DOHH2 (cell line): Measurements from ENCODE around the gene OTOF.

Source experiments
- H3F3A ChIP-seq: fragments of 200-600 bp; sonication (generic), shearing (Covaris generic); 2 replicates; pipeline ENCODE4 v1.6.0; 2016; ENCODE audit warnings: antibody characterized with exemption, mild to moderate bottlenecking; ENCODE audit not compliant: control insufficient read depth, insufficient read depth
- H3K27ac ChIP-seq: fragments of 200-600 bp; sonication (generic); 2 replicates; pipeline ENCODE4 v1.5.1; 2014; ENCODE audit warnings: low read depth, mild to moderate bottlenecking, low read length, moderate library complexity
- H3K27me3 ChIP-seq: fragments of 200-600 bp; sonication (generic); 2 replicates; pipeline ENCODE4 v1.6.1; 2014; ENCODE audit warnings: mild to moderate bottlenecking, low read length, mixed read lengths; ENCODE audit not compliant: control insufficient read depth
- H3K36me3 ChIP-seq: fragments of 200-600 bp; sonication (generic); 2 replicates; pipeline ENCODE4 v1.6.1; 2014; ENCODE audit warnings: mild to moderate bottlenecking, low read length, moderate library complexity, mixed read lengths; ENCODE audit not compliant: control insufficient read depth
- H3K4me1 ChIP-seq: fragments of 200-600 bp; sonication (generic); 2 replicates; pipeline ENCODE4 v1.6.1; 2014; ENCODE audit warnings: mild to moderate bottlenecking, low read length, mixed read lengths; ENCODE audit not compliant: control insufficient read depth
- H3K4me2 ChIP-seq: fragments of 200-600 bp; sonication (generic); 2 replicates; pipeline ENCODE4 v1.6.0; 2014; ENCODE audit warnings: mild to moderate bottlenecking, low read length, moderate library complexity
- H3K4me3 ChIP-seq: fragments of 200-600 bp; sonication (generic); 2 replicates; pipeline ENCODE4 v1.5.1; 2014; ENCODE audit warnings: mild to moderate bottlenecking, low read length, mixed read lengths
- H3K79me2 ChIP-seq: fragments of 200-600 bp; sonication (generic); 2 replicates; pipeline ENCODE4 v1.6.1; 2014; ENCODE audit warnings: mild to moderate bottlenecking, low read length, mixed read lengths; ENCODE audit not compliant: control insufficient read depth
- H3K9me2 ChIP-seq: fragments of 200-600 bp; sonication (generic); replicated peaks from 2 replicates; pipeline ENCODE4 v1.6.1; 2014; ENCODE audit warnings: mild to moderate bottlenecking, low read length, mixed read lengths; ENCODE audit not compliant: control insufficient read depth
- H3K9me3 ChIP-seq: fragments of 200-600 bp; sonication (generic); 2 replicates; pipeline ENCODE4 v1.6.1; 2014; ENCODE audit warnings: antibody characterized with exemption, low read length, mixed read lengths; ENCODE audit not compliant: control insufficient read depth, insufficient read depth
- H4K20me1 ChIP-seq: fragments of 200-600 bp; sonication (generic); 2 replicates; pipeline ENCODE4 v1.6.0; 2014; ENCODE audit warnings: low read depth, mild to moderate bottlenecking, antibody characterized with exemption, low read length, moderate library complexity; ENCODE audit not compliant: control insufficient read depth, insufficient read depth
- CTCF ChIP-seq: fragments of 200-600 bp; sonication (generic); IDR thresholded peaks from one replicate; pipeline ENCODE4 v1.5.1; 2014; ENCODE audit warnings: antibody characterized with exemption, mild to moderate bottlenecking, low read depth, low read length; ENCODE audit not compliant: poor library complexity, severe bottlenecking
- EZH2phosphoT487 ChIP-seq: fragments of 200-600 bp; sonication (generic); IDR thresholded peaks from 2 replicates; pipeline ENCODE4 v1.6.1; 2017; ENCODE audit warnings: borderline replicate concordance, mild to moderate bottlenecking, antibody characterized with exemption, low read length, moderate library complexity, mixed read lengths

The OTOF gene

DNA sequence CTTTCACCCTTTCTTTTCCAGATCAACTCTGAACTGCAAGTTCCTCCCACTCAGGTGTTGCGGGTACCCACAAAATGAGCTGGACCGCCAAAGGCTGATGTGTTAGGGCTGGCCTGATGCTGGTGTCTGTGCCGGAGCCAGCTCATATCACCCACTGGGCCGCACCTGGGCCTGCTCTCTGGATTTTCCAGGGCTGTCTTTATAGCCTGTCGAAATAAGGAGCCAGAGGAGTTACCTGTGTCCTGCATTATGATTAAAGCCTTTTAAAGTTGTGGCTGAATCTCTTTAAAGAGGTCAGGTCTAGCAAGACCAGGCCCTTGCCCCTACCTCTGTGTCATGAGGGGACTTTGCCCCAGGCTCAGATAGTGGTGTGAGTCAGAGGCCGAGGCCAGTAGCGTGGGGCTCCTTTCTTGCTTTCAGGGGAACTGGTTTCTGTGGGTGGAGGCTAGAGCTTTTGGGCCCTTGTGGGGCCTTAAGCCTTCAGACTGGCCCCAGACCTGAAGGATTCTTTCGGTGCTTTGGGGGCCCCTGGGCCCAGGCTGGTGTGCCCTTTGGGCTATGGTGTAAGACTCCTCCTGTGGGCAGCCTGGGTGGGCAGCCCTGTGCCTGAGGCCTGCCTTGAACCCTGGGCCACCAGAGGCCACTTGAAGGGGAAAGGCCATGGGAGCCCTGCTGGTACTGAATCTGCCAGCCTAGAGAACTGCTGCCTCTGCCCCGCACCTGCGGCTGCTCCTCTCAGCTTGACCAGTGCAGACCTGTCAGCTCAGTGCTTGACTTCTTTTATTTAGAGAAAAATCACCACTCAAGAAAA lies 21.3 kb downstream of the OTOF start:
- no peaks in the 10 kb centered on the region for H3K27me3 ChIP-seq
- no peaks in the 10 kb centered on the region for H3K9me3 ChIP-seq
- H4K20me1 ChIP-seq, result no peaks in the 10 kb centered on the region
- no peaks in the 10 kb centered on the region for H3K79me2 ChIP-seq
- H3K4me2 ChIP-seq, result no peak overlapping the region
- H3K27ac ChIP-seq, result no peak overlapping the region
- H3K4me3 ChIP-seq, result no peak overlapping the region
- no peaks in the 10 kb centered on the region for H3K9me2 ChIP-seq
- H3F3A ChIP-seq, result no peaks in the 10 kb centered on the region
- no peak for TF ChIP-seq CTCF
- no peak for TF ChIP-seq EZH2phosphoT487
- H3K36me3 ChIP-seq, result no peaks in the 10 kb centered on the region
- no peaks in the 10 kb centered on the region for H3K4me1 ChIP-seq

DNA sequence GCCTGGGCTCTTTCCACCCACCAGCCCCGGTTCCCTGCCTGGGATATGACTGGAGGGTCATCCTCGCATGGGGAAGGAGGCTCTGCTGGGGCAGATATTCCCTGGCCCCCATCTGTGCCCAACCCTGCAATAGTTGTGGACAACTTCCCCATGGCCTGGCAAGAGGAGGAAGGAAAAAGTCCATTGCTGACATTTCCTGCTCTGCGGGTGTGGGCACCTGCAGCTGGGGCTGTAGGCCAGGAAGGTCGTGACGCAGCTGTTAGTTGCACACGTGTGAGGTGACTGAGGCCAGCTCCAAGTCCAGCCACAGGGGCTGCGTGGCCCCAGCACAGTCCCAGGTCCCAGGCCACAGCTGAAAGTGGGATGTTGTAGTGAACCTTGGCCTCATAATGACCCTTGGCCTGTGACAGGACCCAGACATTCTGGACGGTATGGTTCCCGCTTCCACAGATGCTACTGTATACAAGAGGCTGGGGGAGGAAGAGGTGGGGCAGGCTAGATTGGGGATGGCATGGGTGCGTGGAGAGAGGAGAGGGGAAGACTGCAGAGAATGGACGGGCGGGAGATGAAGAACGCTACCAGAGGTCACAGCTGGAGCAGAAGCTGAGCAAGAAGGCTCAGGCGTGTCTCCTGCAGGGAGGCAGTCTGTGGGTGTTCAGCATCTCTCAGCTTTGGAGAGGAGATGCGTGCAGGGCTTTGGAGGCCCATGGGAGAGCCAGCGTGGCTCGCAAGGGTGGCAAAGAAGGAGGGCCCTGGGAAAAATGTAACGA lies 22.1 kb downstream of the OTOF start:
- H3K4me3 ChIP-seq, result no peak overlapping the region
- H3K4me2 ChIP-seq, result no peak overlapping the region
- H3K4me1 ChIP-seq, result no peaks in the 10 kb centered on the region
- H3F3A ChIP-seq, result no peaks in the 10 kb centered on the region
- H3K9me2 ChIP-seq, result no peaks in the 10 kb centered on the region
- TF ChIP-seq EZH2phosphoT487 (no peak), CTCF (no peak)
- no peak overlapping the region for H3K27ac ChIP-seq
- H4K20me1 ChIP-seq, result no peaks in the 10 kb centered on the region
- H3K27me3 ChIP-seq, result no peaks in the 10 kb centered on the region
- no peaks in the 10 kb centered on the region for H3K36me3 ChIP-seq
- no peaks in the 10 kb centered on the region for H3K79me2 ChIP-seq
- no peaks in the 10 kb centered on the region for H3K9me3 ChIP-seq

DNA sequence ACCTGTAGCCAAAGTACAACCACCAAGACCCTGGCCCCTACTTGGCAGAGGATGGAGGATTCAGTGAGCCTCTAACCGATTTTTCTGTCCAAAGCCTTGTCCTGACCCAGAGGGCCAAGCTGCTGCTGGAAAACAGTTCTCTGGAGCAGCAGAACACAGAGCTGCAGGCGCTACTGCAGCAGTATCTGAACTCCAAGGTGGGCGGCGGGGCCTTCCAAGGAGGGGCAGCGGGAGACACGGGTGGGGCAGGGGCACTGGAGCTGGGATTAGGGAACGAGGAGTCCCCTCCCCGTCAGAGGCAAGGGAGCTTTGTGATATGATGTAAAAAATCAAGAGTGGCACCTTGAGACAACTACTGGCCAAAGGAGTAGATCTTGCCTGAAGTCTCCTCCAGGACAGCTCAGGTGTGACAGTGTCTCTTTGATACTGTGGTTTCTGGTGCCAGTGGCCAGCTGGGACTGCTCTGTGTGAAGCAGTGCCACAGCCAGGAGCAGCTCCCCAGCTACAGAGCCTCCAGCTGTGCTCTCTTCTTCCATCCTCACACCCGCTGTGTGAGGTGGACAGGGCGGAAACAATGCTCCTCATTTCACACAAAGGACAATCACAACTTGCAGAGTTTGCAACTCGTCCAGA lies 22.8 kb downstream of the OTOF start:
- H3K9me2 ChIP-seq, result no peaks in the 10 kb centered on the region
- no peaks in the 10 kb centered on the region for H3F3A ChIP-seq

More for the DNA sequence above, 22.8 kb downstream of the OTOF start:
- no peaks in the 10 kb centered on the region for H3K4me1 ChIP-seq
- H3K79me2 ChIP-seq, result no peaks in the 10 kb centered on the region
- no peak overlapping the region for H3K4me2 ChIP-seq
- TF ChIP-seq EZH2phosphoT487, result no peak
- no peak for TF ChIP-seq CTCF
- H3K27me3 ChIP-seq, result no peaks in the 10 kb centered on the region
- H3K9me3 ChIP-seq, result no peaks in the 10 kb centered on the region
- no peaks in the 10 kb centered on the region for H4K20me1 ChIP-seq
- H3K36me3 ChIP-seq, result no peaks in the 10 kb centered on the region
- H3K4me3 ChIP-seq, result no peak overlapping the region
- H3K27ac ChIP-seq, result no peak overlapping the region
